Astrocyte of the spinal cord (primary cell): ENCODE measurements around the gene DYRK2.
A peak's percentile ranks its signal among the peaks of the same experiment; 100 is the strongest.

Experiments
- DNase-seq: peaks from one replicate; pipeline ENCODE4 v3.0.0; 2011; ENCODE audit warnings: low read depth, low spot score
- H3K4me3 ChIP-seq: 2 replicates; pipeline ENCODE4 v1.5.1; 2011; ENCODE audit warnings: low read depth, mild to moderate bottlenecking, low read length, moderate library complexity
- in situ Hi-C: cut with HindIII; loops from 2 replicates; pipeline ENCODE4 v1.10.0; 2017; ENCODE audit warnings: low sequenced_read_pairs
- TF ChIP-seq, protein P1 (sequence below): IDR thresholded peaks from 2 replicates; pipeline ENCODE4 v1.5.1; 2012; ENCODE audit warnings: low read depth, mild to moderate bottlenecking, low read length, inconsistent platforms

DYRK2 gene

DNA sequence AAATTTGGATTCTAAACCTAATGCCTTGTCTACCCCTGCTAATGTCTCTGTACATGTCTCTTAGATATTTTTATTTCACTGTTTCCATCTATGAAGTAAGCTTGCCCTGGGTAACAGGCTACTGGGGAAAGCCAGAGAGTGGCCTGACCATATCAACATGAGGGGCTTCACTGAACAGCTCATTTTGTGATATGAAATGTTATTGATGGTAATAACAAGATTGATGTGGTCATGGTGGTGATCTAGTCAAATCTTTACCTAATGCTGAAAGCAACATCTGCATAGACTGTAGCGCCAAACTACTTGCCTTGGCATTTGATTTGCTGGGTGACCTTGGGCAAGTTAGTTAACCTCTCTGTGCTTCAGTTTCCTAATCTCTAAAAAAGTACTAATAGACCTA is 9.9 kb upstream of the DYRK2 start:
- in situ Hi-C loops = no loop called here
- H3K4me3 ChIP-seq = no peak overlapping the region
- DNase-seq = no peak
- TF ChIP-seq, protein P1, sequence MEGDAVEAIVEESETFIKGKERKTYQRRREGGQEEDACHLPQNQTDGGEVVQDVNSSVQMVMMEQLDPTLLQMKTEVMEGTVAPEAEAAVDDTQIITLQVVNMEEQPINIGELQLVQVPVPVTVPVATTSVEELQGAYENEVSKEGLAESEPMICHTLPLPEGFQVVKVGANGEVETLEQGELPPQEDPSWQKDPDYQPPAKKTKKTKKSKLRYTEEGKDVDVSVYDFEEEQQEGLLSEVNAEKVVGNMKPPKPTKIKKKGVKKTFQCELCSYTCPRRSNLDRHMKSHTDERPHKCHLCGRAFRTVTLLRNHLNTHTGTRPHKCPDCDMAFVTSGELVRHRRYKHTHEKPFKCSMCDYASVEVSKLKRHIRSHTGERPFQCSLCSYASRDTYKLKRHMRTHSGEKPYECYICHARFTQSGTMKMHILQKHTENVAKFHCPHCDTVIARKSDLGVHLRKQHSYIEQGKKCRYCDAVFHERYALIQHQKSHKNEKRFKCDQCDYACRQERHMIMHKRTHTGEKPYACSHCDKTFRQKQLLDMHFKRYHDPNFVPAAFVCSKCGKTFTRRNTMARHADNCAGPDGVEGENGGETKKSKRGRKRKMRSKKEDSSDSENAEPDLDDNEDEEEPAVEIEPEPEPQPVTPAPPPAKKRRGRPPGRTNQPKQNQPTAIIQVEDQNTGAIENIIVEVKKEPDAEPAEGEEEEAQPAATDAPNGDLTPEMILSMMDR = no peak

DNA sequence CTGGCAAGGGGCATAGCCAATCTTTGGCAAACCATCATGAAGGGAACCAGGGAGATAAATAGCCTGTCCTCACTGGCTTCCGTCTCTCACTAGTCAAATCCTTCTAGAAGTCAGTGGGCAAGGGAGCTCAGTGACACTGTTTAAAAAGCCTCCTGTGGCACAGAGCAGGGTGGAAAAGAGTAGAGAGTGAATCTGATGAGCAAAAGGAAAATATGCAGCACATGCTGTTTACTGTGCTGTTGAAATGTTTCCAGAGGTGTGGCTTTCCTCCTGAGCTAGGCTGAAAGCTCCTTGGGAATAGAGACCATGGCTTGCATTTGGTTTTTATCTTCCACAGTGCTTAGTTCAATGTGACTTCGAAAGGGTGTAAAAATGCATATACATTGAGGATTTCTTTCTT is 7.7 kb upstream of the DYRK2 start:
- TF ChIP-seq, protein P1 = no peak
- H3K4me3 ChIP-seq = no peak overlapping the region
- in situ Hi-C loops = no loop called here
- DNase-seq = no peak

DNA sequence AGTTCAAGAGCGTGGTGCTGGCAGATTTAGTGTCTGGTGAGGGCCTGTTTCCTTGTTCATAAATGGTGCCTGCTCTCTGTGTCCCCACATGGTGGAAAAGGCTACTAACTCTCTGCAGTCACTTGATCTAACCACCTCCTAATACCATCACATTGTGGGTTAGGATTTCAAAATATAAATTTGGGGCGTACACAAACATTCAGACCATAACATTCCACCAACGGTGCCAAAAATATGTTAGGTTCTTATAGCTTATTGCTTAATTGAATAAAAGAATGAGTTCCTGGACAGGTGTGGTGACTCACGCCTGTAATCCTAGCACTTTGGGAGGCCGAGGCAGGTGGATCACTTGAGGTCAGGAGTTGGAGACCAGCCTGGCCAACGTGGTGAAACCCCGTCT is 3.4 kb upstream of the DYRK2 start:
- TF ChIP-seq, protein P1 = no peak
- in situ Hi-C loops = no loop called here
- DNase-seq = no peak
- no peak overlapping the region for H3K4me3 ChIP-seq

DNA sequence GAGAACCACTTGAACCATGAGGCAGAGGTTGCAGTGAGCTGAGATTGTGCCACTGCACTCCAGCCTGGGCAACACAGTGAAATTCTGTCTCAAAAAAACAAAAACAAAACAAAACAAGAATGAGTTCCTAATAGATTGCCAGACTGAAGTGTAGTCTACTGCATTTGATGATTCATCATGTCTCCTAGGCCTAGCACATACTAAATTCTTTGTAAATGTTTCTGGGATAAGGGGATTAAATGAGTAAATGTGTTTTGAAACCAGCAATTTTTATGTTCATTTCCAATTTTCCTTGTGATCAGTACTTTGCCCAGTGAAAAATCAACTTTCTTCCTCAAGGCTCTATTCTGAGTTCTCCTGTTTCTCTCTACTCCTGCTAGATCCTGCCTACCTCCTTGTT is 2.9 kb upstream of the DYRK2 start:
- TF ChIP-seq, protein P1 = no peak
- H3K4me3 ChIP-seq = no peak overlapping the region
- in situ Hi-C loops = no loop called here
- DNase-seq = peak; percentile 40

DNA sequence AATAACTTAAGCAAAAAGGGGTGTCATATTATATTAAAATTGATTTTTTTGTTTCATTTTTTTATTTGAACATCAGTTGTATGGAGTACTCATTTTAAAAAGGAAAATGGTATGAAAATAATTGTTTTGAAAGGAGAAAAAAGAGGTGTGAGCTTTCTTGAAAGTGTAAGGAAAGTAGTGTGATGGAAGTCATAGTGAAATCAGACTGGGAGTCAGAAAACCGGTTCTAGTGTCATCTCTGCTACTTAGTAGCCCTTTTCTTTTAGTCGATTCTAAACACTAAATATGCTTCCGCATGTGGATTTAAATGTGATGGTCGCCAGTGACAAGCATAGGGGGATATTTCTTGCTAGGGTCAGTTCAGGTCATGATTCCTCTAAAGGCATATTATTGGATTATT is 1.8 kb upstream of the DYRK2 start:
- in situ Hi-C loops = no loop called here
- TF ChIP-seq, protein P1 = no peak
- no peak for DNase-seq
- H3K4me3 ChIP-seq = no peak overlapping the region

DNA sequence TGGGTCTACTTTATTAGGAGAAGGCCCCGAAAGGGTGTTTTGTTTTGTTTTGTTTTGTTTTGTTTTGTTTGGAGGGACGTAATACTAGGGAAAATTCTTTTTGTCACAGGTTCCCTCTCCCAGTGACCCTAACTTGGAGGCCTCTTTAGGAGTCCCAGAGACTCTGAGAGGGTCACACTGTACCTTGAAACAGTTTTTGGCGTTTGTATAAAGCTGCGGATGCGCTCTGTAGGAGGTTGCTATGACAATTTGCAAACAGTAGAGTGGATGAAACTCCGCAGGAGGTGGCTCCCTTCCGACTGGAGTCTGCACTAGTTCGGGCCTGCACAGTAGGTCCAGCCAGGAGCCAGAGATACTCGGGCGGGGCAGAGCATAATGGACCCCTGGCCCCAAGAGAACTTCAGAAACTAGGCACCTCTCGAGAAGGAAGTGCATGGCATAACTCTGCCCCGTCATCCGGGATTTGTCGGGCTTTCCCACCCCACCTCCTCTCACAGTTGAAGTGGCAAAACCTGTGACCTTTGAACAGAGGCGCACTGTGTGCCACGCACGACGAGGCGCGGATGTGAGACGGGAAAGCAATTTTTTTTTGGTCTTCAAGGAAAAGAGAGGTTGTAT is 1.3 kb upstream of the DYRK2 start:
- peak overlapping the region; percentile 75 for H3K4me3 ChIP-seq
- TF ChIP-seq, protein P1 = no peak
- peak; percentile 24 for DNase-seq
- in situ Hi-C loops = no loop called here
